GM21619 (cell line): Measurements from ENCODE around the gene APBA1.
"Not testable (repeated sequence)": the region's sequence is repeated elsewhere in the genome, so short reads cannot be mapped to it uniquely, and the experiment has no call there.

Source experiments
- ATAC-seq: cut with Tn5 transposase; IDR thresholded peaks from one replicate; pipeline ENCODE4 v1.9.1; 2021; ENCODE audit not compliant: unreplicated experiment

APBA1 gene

DNA sequence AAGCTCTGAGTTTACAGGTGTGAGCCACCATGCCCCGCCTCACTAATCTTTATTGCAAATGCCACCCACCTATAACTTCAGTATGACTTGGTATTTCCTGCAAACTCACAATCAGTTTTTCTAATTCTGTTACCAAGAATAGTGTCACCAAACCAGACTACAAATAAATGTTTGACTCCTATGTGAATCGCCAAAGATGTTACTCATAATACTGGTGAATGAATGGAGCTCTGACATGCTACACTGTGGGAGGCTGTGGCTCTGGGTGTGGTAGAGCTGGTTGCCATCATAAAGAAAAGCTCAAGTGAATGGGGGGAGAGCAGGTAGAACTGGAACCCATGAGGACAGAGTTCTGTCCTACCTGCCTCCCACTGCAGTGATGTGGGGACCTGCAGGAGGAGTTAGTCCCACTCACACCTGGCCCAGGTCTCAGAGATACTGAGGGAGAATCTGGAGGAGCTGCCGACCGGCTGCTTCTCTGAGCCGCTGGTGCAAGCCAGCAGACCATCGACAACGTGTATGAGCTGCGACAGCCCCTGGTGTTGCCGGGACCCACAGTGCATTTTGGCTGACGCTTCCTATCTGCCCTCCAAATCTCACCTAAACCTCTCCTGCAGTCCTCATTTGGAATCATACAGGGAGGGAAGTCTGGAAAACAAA, 251.4 kb downstream of the APBA1 start:
- no peak for ATAC-seq

DNA sequence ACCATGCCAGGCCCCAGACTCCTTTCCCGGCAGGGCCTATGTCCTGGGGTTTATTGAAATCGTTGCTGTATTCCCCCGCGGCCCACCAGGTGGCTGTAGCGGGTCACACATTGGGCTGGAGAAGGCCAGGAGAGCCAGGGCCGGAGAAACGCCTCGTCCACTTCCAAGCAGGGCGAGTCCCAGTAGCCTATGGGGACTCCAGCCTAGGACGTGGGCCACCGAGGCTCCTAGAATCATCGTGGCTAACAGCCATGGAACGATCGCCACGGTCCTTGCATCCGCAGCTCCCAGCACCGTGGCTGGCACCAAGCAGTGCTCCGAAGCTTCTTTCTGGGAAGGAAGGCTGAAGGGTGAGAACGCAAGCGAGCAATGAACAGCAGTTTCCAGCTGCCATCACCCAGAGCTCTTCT, 259.4 kb downstream of the APBA1 start:
- no peak for ATAC-seq

- ATAC-seq: no peak
These were observed 260.0 kb downstream of the APBA1 start for GRCh38 chr9:69411931-69412740.

- no peak for ATAC-seq
These were observed 260.9 kb downstream of the APBA1 start for GRCh38 chr9:69411246-69411645.

DNA sequence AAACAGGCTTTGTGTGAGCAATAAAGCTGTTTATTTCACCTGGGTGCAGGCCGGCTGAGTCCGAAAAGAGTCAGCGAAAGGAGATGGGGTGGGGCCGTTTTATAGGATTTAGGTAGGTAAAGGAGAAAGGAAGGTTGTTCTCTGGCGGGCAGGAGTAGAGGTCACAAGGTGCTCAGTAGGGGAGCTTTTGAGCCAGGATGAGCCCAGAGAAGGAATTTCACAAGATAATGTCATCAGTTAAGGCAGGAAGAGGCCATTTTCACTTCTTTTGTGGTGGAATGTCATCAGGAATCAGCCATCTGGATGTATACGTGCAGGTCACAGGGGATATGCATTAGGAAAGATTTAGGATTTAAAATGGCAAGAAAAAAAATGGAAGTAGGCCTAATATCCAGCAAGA, 262.2 kb downstream of the APBA1 start:
- not testable (repeated sequence) for ATAC-seq

DNA sequence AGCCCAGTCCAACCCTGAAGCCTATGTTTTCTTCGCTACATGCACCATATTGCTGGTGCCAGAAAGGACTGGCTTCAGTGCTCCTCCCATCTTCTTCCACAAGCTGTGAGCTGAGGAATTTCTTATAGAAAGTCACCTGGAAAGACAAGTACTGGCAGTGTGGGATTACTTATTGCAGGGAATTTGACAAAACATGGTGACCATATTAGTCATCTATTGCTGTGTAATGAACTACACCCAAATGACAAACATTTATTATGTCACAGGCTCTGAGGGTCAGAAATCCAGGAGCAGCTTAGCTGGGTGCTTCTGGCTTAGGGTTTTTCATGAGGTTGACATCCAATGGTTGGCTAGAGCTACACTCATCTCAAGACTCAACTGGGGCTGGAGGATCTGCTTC, 271.7 kb downstream of the APBA1 start:
- no peak for ATAC-seq

DNA sequence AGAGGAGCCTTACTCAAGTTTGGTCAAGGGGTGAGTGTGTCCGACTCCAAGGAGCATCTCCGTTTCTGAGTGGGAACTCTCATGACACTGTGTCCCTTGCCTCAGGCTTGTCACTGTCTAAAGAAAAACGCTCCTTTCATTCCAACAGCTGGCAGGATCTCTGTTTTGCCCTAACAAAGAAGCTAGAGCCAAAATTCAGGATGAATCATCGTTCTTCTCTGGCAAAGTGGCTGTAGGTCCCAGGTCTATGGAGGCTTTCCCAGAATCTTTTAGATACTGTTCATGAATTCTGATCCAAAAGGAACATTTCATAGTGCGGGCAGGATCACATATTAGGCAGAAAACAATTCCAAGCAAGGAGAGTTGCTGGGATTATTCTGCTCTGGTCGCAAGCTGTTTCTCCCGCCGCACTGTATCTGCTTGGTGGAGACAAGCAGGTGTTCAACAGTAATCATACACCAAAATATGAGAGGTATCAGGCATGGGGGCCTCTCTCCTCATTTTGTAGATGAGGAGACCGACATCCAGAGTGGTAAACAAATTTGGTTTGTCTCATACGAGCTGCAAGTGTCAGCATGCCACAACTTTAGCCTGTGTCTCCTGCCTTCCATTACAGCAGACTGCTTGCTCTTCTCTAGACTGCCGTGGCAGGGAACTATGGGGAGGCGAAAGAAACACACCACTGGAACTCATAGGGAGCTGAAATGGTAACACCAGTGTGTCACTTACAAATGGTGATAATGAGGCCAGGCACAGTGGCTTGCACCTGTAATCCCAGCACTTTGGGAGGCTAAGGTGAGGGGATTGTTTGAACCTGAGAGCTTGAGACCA, 274.6 kb downstream of the APBA1 start:
- no peak for ATAC-seq

DNA sequence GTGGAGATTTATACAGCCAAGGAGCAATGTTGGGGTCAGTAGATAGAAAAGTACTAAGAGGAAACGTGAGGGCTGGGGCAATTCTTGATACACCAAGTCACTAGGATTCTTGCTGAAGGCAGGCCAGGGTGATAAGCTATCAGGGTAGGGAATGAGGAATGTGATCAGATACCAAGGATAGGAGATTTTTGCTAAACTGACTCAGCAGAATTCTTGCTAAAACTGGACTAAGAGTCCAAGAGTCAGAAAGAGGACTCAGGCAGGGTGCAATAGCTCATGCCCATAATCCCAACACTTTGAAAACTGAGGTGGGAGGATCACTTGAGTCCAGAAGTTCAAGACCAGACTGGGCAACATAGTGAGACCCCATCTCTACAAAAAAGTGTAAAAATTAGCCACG, 275.4 kb downstream of the APBA1 start:
- no peak for ATAC-seq

DNA sequence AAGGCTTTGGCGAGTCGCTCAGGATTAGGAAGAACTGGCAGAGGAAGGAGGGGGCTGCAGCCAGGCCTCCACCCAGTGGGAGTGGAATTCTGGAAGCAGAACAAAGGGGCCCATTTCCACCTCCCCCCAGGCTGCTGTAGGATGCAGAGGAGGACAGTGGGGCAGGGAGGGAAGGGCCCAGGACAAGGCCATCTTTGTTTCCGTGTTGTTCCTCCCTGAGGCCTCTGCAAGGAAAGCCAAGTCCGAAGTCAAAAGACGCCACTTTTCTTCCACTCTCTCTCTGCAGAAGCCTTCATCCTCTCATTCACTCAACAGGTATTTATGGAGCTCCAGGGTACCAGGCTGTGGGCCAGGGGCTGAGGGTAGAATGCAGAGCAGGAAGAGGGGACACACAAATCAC, 276.5 kb downstream of the APBA1 start:
- no peak for ATAC-seq

DNA sequence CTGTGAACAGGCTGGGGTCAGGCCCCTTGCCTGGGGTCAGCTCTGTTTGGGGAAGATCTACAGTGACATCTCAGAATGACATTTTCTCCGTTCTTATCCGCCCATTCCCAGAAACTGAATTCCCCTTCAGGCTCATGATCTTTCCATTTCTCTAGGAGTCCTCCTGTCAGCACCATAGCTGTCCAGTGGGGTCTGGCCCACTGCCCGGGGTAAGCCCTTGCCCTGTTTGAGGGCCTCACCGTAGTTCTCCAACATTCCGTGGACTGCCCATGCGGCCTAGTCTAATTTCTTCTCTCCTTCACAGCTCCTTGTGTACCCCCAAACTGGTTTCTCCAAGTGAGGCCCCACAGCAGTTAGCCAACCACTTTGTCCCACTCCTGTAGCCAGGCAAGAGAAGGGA, 278.7 kb downstream of the APBA1 start:
- ATAC-seq: no peak

GRCh38 chr9:69392826-69393225, 279.3 kb downstream of the APBA1 start:
- ATAC-seq: no peak

GRCh38 chr9:69391946-69392345, 280.2 kb downstream of the APBA1 start:
- no peak for ATAC-seq

DNA sequence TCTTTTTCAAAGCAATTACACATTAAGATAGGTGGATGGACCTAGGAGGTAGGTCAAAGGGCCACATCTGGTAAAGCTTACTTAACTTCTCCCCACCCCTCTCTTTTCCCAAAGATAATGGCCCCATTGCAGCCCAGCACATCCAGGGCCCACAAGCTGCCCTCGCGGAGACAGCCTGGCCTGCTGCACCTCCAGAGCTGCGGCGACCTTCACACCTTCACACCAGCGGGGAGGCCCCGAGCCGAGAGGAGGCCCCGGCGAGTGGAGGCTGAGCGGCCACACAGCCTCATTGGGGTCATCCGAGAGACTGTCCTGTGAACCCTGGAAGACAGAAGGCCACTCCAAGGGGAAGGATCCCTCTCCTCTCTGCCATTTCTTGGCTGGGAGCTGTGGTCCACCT, 280.7 kb downstream of the APBA1 start:
- ATAC-seq: no peak

DNA sequence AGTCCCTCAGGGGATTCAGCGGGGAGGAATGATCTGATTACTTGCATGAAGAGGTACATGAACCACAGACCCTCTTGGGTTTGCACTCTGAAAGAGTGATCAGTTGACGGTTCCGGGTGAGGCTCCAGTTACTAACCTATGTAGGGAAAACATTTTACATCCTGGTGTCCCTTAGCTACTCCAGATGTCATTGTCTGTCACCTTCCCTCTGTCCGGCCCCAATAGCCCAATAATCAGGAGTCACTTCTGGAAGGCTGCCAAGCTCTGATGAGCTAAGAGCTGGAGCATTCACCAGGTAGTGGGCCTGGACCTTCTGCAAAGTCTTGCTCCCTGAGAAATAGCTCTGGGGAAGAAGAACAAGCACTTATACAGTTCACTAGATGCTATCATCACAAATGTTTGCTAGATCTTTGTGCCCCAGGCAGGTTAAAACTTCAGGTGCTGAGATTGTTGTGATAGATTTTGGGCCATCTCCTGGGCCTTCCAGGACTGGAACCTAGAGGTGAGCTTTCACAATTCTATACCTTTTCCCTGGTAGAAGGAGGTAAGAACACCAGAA, 282.7 kb downstream of the APBA1 start:
- no peak for ATAC-seq

- no peak for ATAC-seq
These were observed 283.6 kb downstream of the APBA1 start for GRCh38 chr9:69388596-69388995.

GRCh38 chr9:69386651-69387050, 285.5 kb downstream of the APBA1 start:
- no peak for ATAC-seq

DNA sequence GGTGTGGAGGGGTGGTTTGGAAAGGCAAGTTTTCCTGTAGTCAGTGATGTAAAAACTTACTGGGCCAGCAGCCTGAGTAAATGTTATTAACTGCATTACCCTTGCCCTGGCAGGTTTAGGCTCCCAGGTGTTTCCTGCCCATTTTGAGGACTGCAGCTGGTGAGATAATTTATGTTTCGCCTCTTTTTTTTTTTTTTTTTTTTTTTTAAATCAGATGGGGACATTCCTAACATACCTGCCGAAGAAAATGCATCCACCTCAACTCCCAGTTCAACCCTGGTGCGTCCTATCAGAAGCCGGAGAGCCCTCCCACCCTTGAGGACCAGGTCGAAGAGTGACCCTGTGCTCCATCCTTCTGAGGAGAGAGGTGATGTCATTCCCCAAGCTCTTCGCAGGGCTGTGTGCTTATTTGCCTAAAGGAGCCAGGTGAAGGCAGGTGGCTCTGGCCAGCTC, 286.6 kb downstream of the APBA1 start:
- no peak for ATAC-seq

GRCh38 chr9:69382135-69382534, 290.0 kb downstream of the APBA1 start:
- ATAC-seq: no peak

- ATAC-seq: no peak
These were observed 291.4 kb downstream of the APBA1 start for GRCh38 chr9:69380811-69381210.

- no peak for ATAC-seq
These were observed 291.9 kb downstream of the APBA1 start for GRCh38 chr9:69380301-69380700.

DNA sequence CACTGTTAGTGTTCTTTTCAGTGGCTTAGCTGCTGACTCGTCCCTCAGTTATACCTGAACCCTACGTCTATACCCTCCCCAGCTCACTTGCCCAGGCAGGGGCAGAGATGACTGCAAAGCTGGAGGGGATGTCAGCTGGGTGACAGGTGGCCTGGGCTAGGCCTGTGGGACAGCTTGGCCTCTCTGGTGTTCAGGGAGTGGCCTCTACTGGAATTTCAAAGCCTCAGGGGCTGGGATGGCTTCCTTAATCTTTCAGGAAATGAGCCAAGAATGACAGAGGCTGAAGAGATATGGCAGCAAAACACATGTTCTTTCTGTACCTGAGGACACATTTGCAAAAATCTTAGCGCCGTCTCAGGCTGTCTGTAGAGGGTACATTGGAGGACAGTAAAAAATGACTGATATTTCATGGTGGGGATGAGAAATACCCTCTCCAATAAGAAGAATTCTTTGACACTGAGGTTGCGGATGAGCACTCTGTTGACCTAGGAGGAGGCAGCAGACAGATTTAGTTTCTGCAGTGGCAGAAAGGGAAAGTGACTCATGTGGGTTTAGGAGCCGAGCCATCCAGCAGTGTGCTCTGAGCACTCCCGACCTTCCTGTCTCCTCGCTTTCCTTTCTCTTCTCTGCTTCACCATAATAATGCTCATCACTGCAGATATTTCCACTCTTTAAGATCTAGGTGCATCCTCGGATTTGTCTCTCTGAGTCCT, 292.7 kb downstream of the APBA1 start:
- ATAC-seq: no peak
